ENCODE measurements around the gene PHF8.

PHF8 gene

GRCh38 chrX:54012830-54013500 is 31.3 kb downstream of the PHF8 start:
- no peak overlapping the region for H3K4me3 ChIP-seq (ENCODE audit: low read length)
- H3K4me1 ChIP-seq (ENCODE audit: insufficient read depth, low read length): no peaks in the 10 kb centered on the region
- no peak overlapping the region for H3K27ac ChIP-seq (ENCODE audit: low read length)
- H3K9me3 ChIP-seq (ENCODE audit: insufficient read depth, low read depth, low read length): no peaks in the 10 kb centered on the region
- H3K36me3 ChIP-seq (ENCODE audit: insufficient read depth, low read depth, low read length): peaks cover 33% of the 10 kb centered on the region
- H3K9ac ChIP-seq (ENCODE audit: low read depth, low read length): no peak overlapping the region
- no peaks in the 10 kb centered on the region for H3K27me3 ChIP-seq (ENCODE audit: insufficient read depth, low read length)

- no peaks in the 10 kb centered on the region for H3K27me3 ChIP-seq (ENCODE audit: insufficient read depth, low read length)
- no peak overlapping the region for H3K4me3 ChIP-seq (ENCODE audit: low read length)
- H3K36me3 ChIP-seq (ENCODE audit: insufficient read depth, low read depth, low read length): peaks cover 11% of the 10 kb centered on the region
- H3K9ac ChIP-seq (ENCODE audit: low read depth, low read length): no peak overlapping the region
- no peaks in the 10 kb centered on the region for H3K9me3 ChIP-seq (ENCODE audit: insufficient read depth, low read depth, low read length)
- H3K27ac ChIP-seq (ENCODE audit: low read length): no peak overlapping the region
- H3K4me1 ChIP-seq (ENCODE audit: insufficient read depth, low read length): no peaks in the 10 kb centered on the region
Observed at GRCh38 chrX:54007682-54008081, 36.6 kb downstream of the PHF8 start.

GRCh38 chrX:53997724-53998123 is 46.5 kb downstream of the PHF8 start:
- Histone ChIP-seq H3K4me1 (ENCODE audit: insufficient read depth, low read length) (no peaks in the 10 kb centered on the region), H3K9me3 (ENCODE audit: insufficient read depth, low read depth, low read length) (no peaks in the 10 kb centered on the region), H3K9ac (ENCODE audit: low read depth, low read length) (no peak overlapping the region), H3K27ac (ENCODE audit: low read length) (no peak overlapping the region), H3K36me3 (ENCODE audit: insufficient read depth, low read depth, low read length) (peaks cover 67% of the 10 kb centered on the region), H3K27me3 (ENCODE audit: insufficient read depth, low read length) (no peaks in the 10 kb centered on the region), H3K4me3 (ENCODE audit: low read length) (no peak overlapping the region)

- no peak overlapping the region for H3K4me3 ChIP-seq (ENCODE audit: low read length)
- no peaks in the 10 kb centered on the region for H3K4me1 ChIP-seq (ENCODE audit: insufficient read depth, low read length)
- no peak overlapping the region for H3K27ac ChIP-seq (ENCODE audit: low read length)
- H3K27me3 ChIP-seq (ENCODE audit: insufficient read depth, low read length): no peaks in the 10 kb centered on the region
- H3K9ac ChIP-seq (ENCODE audit: low read depth, low read length): no peak overlapping the region
- peaks cover 49% of the 10 kb centered on the region for H3K36me3 ChIP-seq (ENCODE audit: insufficient read depth, low read depth, low read length)
- H3K9me3 ChIP-seq (ENCODE audit: insufficient read depth, low read depth, low read length): no peaks in the 10 kb centered on the region
Observed at GRCh38 chrX:53992589-53992988, 51.7 kb downstream of the PHF8 start.

GRCh38 chrX:53990171-53990570 is 54.1 kb downstream of the PHF8 start:
- no peaks in the 10 kb centered on the region for H3K9me3 ChIP-seq (ENCODE audit: insufficient read depth, low read depth, low read length)
- H3K36me3 ChIP-seq (ENCODE audit: insufficient read depth, low read depth, low read length): peaks cover 50% of the 10 kb centered on the region
- no peaks in the 10 kb centered on the region for H3K27me3 ChIP-seq (ENCODE audit: insufficient read depth, low read length)
- H3K4me1 ChIP-seq (ENCODE audit: insufficient read depth, low read length): no peaks in the 10 kb centered on the region
- H3K4me3 ChIP-seq (ENCODE audit: low read length): no peak overlapping the region
- no peak overlapping the region for H3K27ac ChIP-seq (ENCODE audit: low read length)
- no peak overlapping the region for H3K9ac ChIP-seq (ENCODE audit: low read depth, low read length)

GRCh38 chrX:53984895-53985294 is 59.4 kb downstream of the PHF8 start:
- Histone ChIP-seq H3K36me3 (ENCODE audit: insufficient read depth, low read depth, low read length) (peaks cover 55% of the 10 kb centered on the region), H3K9me3 (ENCODE audit: insufficient read depth, low read depth, low read length) (no peaks in the 10 kb centered on the region), H3K27ac (ENCODE audit: low read length) (no peak overlapping the region), H3K27me3 (ENCODE audit: insufficient read depth, low read length) (no peaks in the 10 kb centered on the region), H3K4me1 (ENCODE audit: insufficient read depth, low read length) (no peaks in the 10 kb centered on the region), H3K4me3 (ENCODE audit: low read length) (no peak overlapping the region), H3K9ac (ENCODE audit: low read depth, low read length) (no peak overlapping the region)

- Histone ChIP-seq H3K27ac (ENCODE audit: low read length) (no peak overlapping the region), H3K4me3 (ENCODE audit: low read length) (no peak overlapping the region), H3K36me3 (ENCODE audit: insufficient read depth, low read depth, low read length) (peaks cover 5% of the 10 kb centered on the region), H3K4me1 (ENCODE audit: insufficient read depth, low read length) (no peaks in the 10 kb centered on the region), H3K9me3 (ENCODE audit: insufficient read depth, low read depth, low read length) (no peaks in the 10 kb centered on the region; the same call in 1 of the 2 replicates), H3K9ac (ENCODE audit: low read depth, low read length) (no peak overlapping the region), H3K27me3 (ENCODE audit: insufficient read depth, low read length) (no peaks in the 10 kb centered on the region)
Observed at GRCh38 chrX:53974529-53974928, 69.7 kb downstream of the PHF8 start.

GRCh38 chrX:53969540-53969939 is 74.7 kb downstream of the PHF8 start:
- H3K4me3 ChIP-seq (ENCODE audit: low read length): no peak overlapping the region

GRCh38 chrX:53950130-53950733 is 94.0 kb downstream of the PHF8 start:
- H3K4me3 ChIP-seq (ENCODE audit: low read length): no peak overlapping the region
- no peaks in the 10 kb centered on the region for H3K27me3 ChIP-seq (ENCODE audit: insufficient read depth, low read length)
- H3K36me3 ChIP-seq (ENCODE audit: insufficient read depth, low read depth, low read length): peaks cover 12% of the 10 kb centered on the region

More at GRCh38 chrX:53969540-53969939, 74.7 kb downstream of the PHF8 start:
- Histone ChIP-seq H3K27ac (ENCODE audit: low read length) (no peak overlapping the region), H3K36me3 (ENCODE audit: insufficient read depth, low read depth, low read length) (peaks cover 13% of the 10 kb centered on the region), H3K9me3 (ENCODE audit: insufficient read depth, low read depth, low read length) (no peaks in the 10 kb centered on the region; the same call in 1 of the 2 replicates), H3K9ac (ENCODE audit: low read depth, low read length) (no peak overlapping the region), H3K4me1 (ENCODE audit: insufficient read depth, low read length) (no peaks in the 10 kb centered on the region), H3K27me3 (ENCODE audit: insufficient read depth, low read length) (no peaks in the 10 kb centered on the region)

GRCh38 chrX:53940180-53940579 is 104.1 kb downstream of the PHF8 start:
- no peaks in the 10 kb centered on the region for H3K4me1 ChIP-seq (ENCODE audit: insufficient read depth, low read length)
- peaks cover 38% of the 10 kb centered on the region for H3K36me3 ChIP-seq (ENCODE audit: insufficient read depth, low read depth, low read length)
- H3K27ac ChIP-seq (ENCODE audit: low read length): no peak overlapping the region
- no peaks in the 10 kb centered on the region for H3K27me3 ChIP-seq (ENCODE audit: insufficient read depth, low read length)
- no peak overlapping the region for H3K9ac ChIP-seq (ENCODE audit: low read depth, low read length)
- no peak overlapping the region for H3K4me3 ChIP-seq (ENCODE audit: low read length)
- no peaks in the 10 kb centered on the region for H3K9me3 ChIP-seq (ENCODE audit: insufficient read depth, low read depth, low read length)

More at GRCh38 chrX:53950130-53950733, 94.0 kb downstream of the PHF8 start:
- no peaks in the 10 kb centered on the region for H3K9me3 ChIP-seq (ENCODE audit: insufficient read depth, low read depth, low read length)
- H3K9ac ChIP-seq (ENCODE audit: low read depth, low read length): no peak overlapping the region
- H3K27ac ChIP-seq (ENCODE audit: low read length): no peak overlapping the region
- no peaks in the 10 kb centered on the region for H3K4me1 ChIP-seq (ENCODE audit: insufficient read depth, low read length)

GRCh38 chrX:53939127-53939526 is 105.1 kb downstream of the PHF8 start:
- Histone ChIP-seq H3K4me3 (ENCODE audit: low read length) (no peak overlapping the region), H3K36me3 (ENCODE audit: insufficient read depth, low read depth, low read length) (peaks cover 35% of the 10 kb centered on the region), H3K27me3 (ENCODE audit: insufficient read depth, low read length) (no peaks in the 10 kb centered on the region), H3K27ac (ENCODE audit: low read length) (no peak overlapping the region), H3K4me1 (ENCODE audit: insufficient read depth, low read length) (no peaks in the 10 kb centered on the region), H3K9me3 (ENCODE audit: insufficient read depth, low read depth, low read length) (no peaks in the 10 kb centered on the region), H3K9ac (ENCODE audit: low read depth, low read length) (no peak overlapping the region)

Measured in iPS-20b (cell line).